Activated T-cell treated with anti-CD3 and anti-CD28 coated beads, Interleukin-2, amount 50 U/mL, for 24 hours (primary cell): ENCODE results near the gene NXN.
"Not testable (repeated sequence)": the region's sequence is repeated elsewhere in the genome, so short reads cannot be mapped to it uniquely, and the experiment has no call there.

ENCODE experiments used
- DNase-seq: peaks from one replicate; pipeline ENCODE4 v3.0.0-alpha.2; 2020
- H3K27ac Mint-ChIP-seq: 2 replicates; pipeline ENCODE4 v1.8.0; 2020; ENCODE audit warnings: mild to moderate bottlenecking, mixed read lengths
- H3K27me3 Mint-ChIP-seq: 2 replicates; pipeline ENCODE4 v1.8.0; 2020; ENCODE audit warnings: mixed read lengths
- H3K36me3 Mint-ChIP-seq: 2 replicates; pipeline ENCODE4 v1.8.0; 2020; ENCODE audit warnings: low read depth, mixed read lengths
- H3K4me1 Mint-ChIP-seq: 2 replicates; pipeline ENCODE4 v1.8.0; 2020; ENCODE audit warnings: low read depth, mixed read lengths
- H3K4me3 Mint-ChIP-seq: 2 replicates; pipeline ENCODE4 v1.8.0; 2020; ENCODE audit warnings: mild to moderate bottlenecking, moderate library complexity, mixed read lengths
- H3K9me3 Mint-ChIP-seq: 2 replicates; pipeline ENCODE4 v1.8.0; 2020; ENCODE audit warnings: mixed read lengths

The NXN gene

DNA sequence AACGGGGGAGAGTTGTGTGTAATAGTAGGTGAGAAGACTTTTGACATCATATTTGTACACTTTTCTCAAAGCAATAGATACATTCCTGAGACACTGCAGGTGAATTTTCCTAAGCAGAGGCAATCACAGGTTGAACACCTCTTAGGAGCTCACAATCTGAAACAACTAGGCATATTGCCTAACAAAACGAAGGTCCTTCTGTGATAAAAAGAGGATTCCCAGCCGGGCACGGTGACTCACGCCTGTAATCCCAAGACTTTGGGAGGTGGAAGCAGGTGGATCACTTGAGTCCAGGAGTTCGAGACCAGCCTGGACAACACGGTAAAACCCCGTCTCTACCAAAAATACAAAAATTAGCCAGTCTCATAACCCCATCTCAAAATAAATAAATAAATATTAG is 17.4 kb downstream of the NXN start:
- Mint-ChIP-seq H3K9me3 (no peaks in the 10 kb centered on the region), H3K4me1 (no peaks in the 10 kb centered on the region), H3K36me3 (no peaks in the 10 kb centered on the region), H3K27ac (no peak overlapping the region), H3K27me3 (peaks cover 41% of the 10 kb centered on the region), H3K4me3 (no peak overlapping the region)
- DNase-seq = no peak

DNA sequence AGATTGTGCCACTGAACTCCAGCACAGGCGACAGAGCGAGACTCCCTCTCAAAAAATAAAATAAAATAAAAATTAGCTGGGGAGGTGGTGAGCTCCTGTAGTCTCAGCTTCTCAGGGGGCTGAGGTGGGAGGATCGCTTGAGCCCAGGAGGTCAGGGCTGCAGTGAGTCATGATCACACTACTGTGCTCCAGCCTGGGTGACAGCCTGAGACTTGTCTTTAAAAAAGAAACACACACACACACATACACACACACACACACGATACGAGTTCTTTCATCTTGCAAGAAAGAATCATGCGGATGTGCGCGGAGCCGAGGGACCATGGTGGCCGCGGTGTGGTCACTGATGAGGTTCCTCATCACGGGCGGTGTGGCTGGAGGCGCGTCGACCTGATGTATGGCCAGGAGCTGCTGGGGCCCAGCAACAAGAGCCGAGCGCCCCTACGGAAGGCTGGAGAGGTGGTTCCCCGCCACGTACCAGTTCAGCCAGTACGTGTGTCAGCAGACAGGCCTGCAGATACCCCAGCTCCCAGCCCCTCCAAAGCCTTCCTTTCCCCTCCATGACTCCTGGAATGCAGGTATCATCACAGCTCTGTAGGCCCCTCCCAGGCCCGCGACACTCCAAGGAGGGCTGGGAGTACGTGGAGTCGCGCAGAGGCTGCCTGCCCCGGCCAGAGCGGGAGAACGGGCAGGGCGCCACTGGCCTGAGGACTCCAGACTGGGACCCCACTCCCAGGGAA is 20.7 kb downstream of the NXN start:
- H3K4me3 Mint-ChIP-seq = no peak overlapping the region
- no peaks in the 10 kb centered on the region for H3K36me3 Mint-ChIP-seq
- no peaks in the 10 kb centered on the region for H3K4me1 Mint-ChIP-seq
- no peak overlapping the region for H3K27ac Mint-ChIP-seq
- H3K9me3 Mint-ChIP-seq = no peaks in the 10 kb centered on the region
- DNase-seq = no peak
- peaks cover 25% of the 10 kb centered on the region for H3K27me3 Mint-ChIP-seq

DNA sequence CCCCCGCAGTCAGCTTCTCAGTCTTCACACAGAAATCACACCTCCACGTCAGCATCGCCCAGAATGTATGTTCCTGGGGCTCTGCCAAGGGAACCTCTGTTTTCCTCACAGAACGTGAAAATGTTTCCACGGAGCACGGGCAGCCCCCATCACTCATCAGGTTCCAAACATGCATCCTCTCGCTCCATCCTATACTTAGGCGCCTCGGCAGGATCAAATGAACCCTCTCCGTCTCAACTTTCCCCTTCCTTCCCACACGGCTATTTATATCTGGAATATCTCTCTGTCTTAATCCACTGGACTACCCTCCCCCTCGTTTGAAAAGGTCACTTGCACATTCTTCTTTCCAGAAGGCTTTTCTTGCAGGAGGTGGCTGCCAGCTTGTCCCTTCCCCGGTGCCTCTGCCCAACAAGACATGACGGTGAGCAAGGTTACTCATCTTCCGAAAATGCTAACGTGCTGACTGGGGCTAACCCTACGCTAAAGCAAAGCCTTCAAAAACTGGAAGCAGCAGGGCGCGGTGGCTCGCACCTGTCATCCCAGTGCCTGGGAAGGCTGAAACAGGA is 21.6 kb downstream of the NXN start:
- H3K4me3 Mint-ChIP-seq = no peak overlapping the region
- no peak for DNase-seq
- no peaks in the 10 kb centered on the region for H3K36me3 Mint-ChIP-seq
- H3K9me3 Mint-ChIP-seq = no peaks in the 10 kb centered on the region
- peaks cover 26% of the 10 kb centered on the region for H3K27me3 Mint-ChIP-seq
- no peak overlapping the region for H3K27ac Mint-ChIP-seq
- H3K4me1 Mint-ChIP-seq = no peaks in the 10 kb centered on the region

GRCh38 chr17:956905-957304 is 22.7 kb downstream of the NXN start:
- Mint-ChIP-seq H3K36me3 (no peaks in the 10 kb centered on the region), H3K4me1 (no peaks in the 10 kb centered on the region), H3K27me3 (peaks cover 19% of the 10 kb centered on the region), H3K9me3 (no peaks in the 10 kb centered on the region), H3K4me3 (no peak overlapping the region), H3K27ac (no peak overlapping the region)
- no peak for DNase-seq

DNA sequence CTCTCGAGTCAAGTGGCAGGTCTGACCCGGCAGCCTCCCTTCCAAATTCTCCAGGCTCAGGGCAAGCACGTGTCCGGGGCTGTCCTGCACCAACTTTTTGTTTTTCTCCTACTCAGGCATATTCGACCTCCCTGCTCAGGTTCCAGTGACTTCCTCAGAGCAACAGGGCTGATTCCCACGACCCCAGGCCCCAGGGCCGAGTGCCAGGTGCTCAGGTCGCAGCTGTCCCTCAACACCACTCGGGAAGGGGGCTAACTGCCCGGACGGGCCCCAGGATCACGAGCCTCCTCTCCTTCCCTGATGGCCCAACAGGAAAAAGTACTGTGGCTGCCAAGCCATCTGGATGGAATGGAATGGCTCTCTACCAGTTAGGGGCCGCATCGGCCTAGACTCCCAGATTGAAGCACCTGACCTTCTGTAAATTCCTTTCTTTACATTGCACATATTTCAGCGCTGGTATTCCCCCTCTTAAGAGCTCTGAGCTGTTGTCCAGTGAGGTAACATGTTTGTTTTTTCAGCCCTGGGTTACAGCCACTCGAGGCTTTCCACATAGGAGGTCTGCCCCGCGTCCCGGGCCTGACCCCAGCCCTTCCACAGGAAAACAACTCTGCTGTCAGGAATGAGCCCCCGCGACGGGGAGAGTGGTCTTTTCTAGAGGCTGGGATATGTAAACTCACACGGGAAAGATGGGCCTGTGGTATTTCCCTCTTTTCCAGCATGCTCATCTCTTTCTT is 25.0 kb downstream of the NXN start:
- peaks cover 1% of the 10 kb centered on the region for H3K4me1 Mint-ChIP-seq
- H3K36me3 Mint-ChIP-seq = no peaks in the 10 kb centered on the region
- no peaks in the 10 kb centered on the region for H3K9me3 Mint-ChIP-seq
- H3K4me3 Mint-ChIP-seq = no peak overlapping the region
- DNase-seq = no peak
- peaks cover 28% of the 10 kb centered on the region for H3K27me3 Mint-ChIP-seq
- H3K27ac Mint-ChIP-seq = no peak overlapping the region

- H3K4me3 Mint-ChIP-seq = no peak overlapping the region
- no peaks in the 10 kb centered on the region for H3K9me3 Mint-ChIP-seq
- H3K36me3 Mint-ChIP-seq = no peaks in the 10 kb centered on the region
- H3K27ac Mint-ChIP-seq = no peak overlapping the region
- no peak for DNase-seq
- H3K27me3 Mint-ChIP-seq = peaks cover 28% of the 10 kb centered on the region
- H3K4me1 Mint-ChIP-seq = peaks cover 1% of the 10 kb centered on the region
Observed at GRCh38 chr17:953767-954166, 25.8 kb downstream of the NXN start.

DNA sequence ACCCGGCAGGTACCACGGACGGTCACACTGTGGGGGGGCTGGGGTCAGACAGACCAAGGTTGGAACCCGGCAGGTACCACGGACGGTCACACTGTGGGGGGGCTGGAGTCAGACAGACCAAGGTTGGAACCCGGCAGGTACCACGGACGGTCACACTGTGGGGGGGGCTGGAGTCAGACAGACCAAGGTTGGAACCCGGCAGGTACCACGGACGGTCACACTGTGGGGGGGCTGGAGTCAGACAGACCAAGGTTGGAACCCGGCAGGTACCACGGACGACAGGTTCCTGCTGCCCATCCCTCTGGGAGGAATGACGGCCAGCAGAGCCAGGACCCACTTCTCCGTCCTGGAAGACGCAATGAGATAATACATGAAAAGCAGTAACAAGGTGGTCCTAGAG is 27.0 kb downstream of the NXN start:
- not testable (repeated sequence) for H3K4me3 Mint-ChIP-seq, H3K27ac Mint-ChIP-seq, H3K9me3 Mint-ChIP-seq, H3K36me3 Mint-ChIP-seq, DNase-seq, H3K4me1 Mint-ChIP-seq
- peaks cover 23% of the 10 kb centered on the region for H3K27me3 Mint-ChIP-seq

GRCh38 chr17:951325-952132 is 28.0 kb downstream of the NXN start:
- no peak for DNase-seq
- Mint-ChIP-seq H3K27ac (no peak overlapping the region), H3K36me3 (no peaks in the 10 kb centered on the region), H3K27me3 (peaks cover 22% of the 10 kb centered on the region), H3K4me1 (peaks cover 1% of the 10 kb centered on the region), H3K4me3 (no peak overlapping the region), H3K9me3 (no peaks in the 10 kb centered on the region)

GRCh38 chr17:949623-950303 is 29.8 kb downstream of the NXN start:
- H3K27me3 Mint-ChIP-seq = peaks cover 20% of the 10 kb centered on the region
- no peak overlapping the region for H3K27ac Mint-ChIP-seq
- H3K36me3 Mint-ChIP-seq = no peaks in the 10 kb centered on the region
- no peaks in the 10 kb centered on the region for H3K9me3 Mint-ChIP-seq
- H3K4me3 Mint-ChIP-seq = no peak overlapping the region
- peaks cover 1% of the 10 kb centered on the region for H3K4me1 Mint-ChIP-seq
- DNase-seq = no peak

- Mint-ChIP-seq H3K27ac (no peak overlapping the region), H3K4me1 (peaks cover 1% of the 10 kb centered on the region), H3K36me3 (no peaks in the 10 kb centered on the region), H3K27me3 (peaks cover 15% of the 10 kb centered on the region), H3K4me3 (no peak overlapping the region), H3K9me3 (no peaks in the 10 kb centered on the region)
- no peak for DNase-seq
Observed at GRCh38 chr17:948284-948852, 31.2 kb downstream of the NXN start.

GRCh38 chr17:946510-947236 is 32.9 kb downstream of the NXN start:
- Mint-ChIP-seq H3K27ac (no peak overlapping the region), H3K9me3 (no peaks in the 10 kb centered on the region)

GRCh38 chr17:945672-946071 is 33.9 kb downstream of the NXN start:
- H3K27me3 Mint-ChIP-seq = peaks cover 8% of the 10 kb centered on the region
- no peak for DNase-seq
- H3K27ac Mint-ChIP-seq = no peak overlapping the region
- no peak overlapping the region for H3K4me3 Mint-ChIP-seq
- H3K4me1 Mint-ChIP-seq = no peaks in the 10 kb centered on the region
- no peaks in the 10 kb centered on the region for H3K9me3 Mint-ChIP-seq
- H3K36me3 Mint-ChIP-seq = no peaks in the 10 kb centered on the region

More at GRCh38 chr17:946510-947236, 32.9 kb downstream of the NXN start:
- no peak overlapping the region for H3K4me3 Mint-ChIP-seq
- H3K36me3 Mint-ChIP-seq = no peaks in the 10 kb centered on the region
- H3K4me1 Mint-ChIP-seq = peaks cover 1% of the 10 kb centered on the region
- DNase-seq = no peak
- peaks cover 13% of the 10 kb centered on the region for H3K27me3 Mint-ChIP-seq

- no peak overlapping the region for H3K27ac Mint-ChIP-seq
- H3K4me3 Mint-ChIP-seq = no peak overlapping the region
- no peaks in the 10 kb centered on the region for H3K27me3 Mint-ChIP-seq
- no peaks in the 10 kb centered on the region for H3K36me3 Mint-ChIP-seq
- H3K4me1 Mint-ChIP-seq = no peaks in the 10 kb centered on the region
- DNase-seq = no peak
- no peaks in the 10 kb centered on the region for H3K9me3 Mint-ChIP-seq
Observed at GRCh38 chr17:944266-944826, 35.2 kb downstream of the NXN start.
